Aortic smooth muscle cell (primary cell): ENCODE measurements around the gene FAHD2A. TPM values are rescaled to one million over a fixed set of nuclear protein-coding genes. Genes with fewer than 3 reads are reported as not detected.

Experiments
- total RNA-seq: library from RNA; depleted of rRNA; stranded (reverse); fragments of >200 nt; gene quantifications from 2 replicates; pipeline ENCODE4 v1.2.3, GENCODE V29; 2014

The FAHD2A gene
- 19.3 and 27.0 TPM in 2 replicates for total RNA-seq

GRCh38 chr2:95402370-95403203 is at the start of gene FAHD2A:
FAHD2A (plus strand) TSS chr2:95402708; CDS start chr2:95405559, 2,851 bp downstream.

Other genes with a start within 250 kb of the FAHD2A start
- 10.4 and 11.4 TPM in 2 replicates for gene ZNF514, start 242.9 kb upstream of the FAHD2A start, total RNA-seq
- gene ZNF2, start 236.9 kb upstream of the FAHD2A start, total RNA-seq, result 5.8 and 7.5 TPM in 2 replicates
- gene ZNF892, start 195.2 kb upstream of the FAHD2A start, total RNA-seq, result 2.2 and 3.0 TPM in 2 replicates
- gene PROM2, start 128.3 kb upstream of the FAHD2A start, total RNA-seq, result 0.19 and 0.26 TPM in 2 replicates
- 0.13 and 0.31 TPM in 2 replicates for gene KCNIP3, start 105.4 kb upstream of the FAHD2A start, total RNA-seq
- not detected in 2 replicates for gene TRIM43B, start 82.0 kb downstream of the FAHD2A start, total RNA-seq
- not detected in 2 replicates for gene TRIM43, start 189.3 kb downstream of the FAHD2A start, total RNA-seq